HEK293 (cell line): ENCODE data around the gene STX2.

ENCODE experiments used
- KLF10 ChIP-seq: fragments of 450-650 bp; IDR thresholded peaks from 2 replicates; pipeline ENCODE4 v1.5.1; 2018; ENCODE audit warnings: missing biosample characterization, mild to moderate bottlenecking, missing genetic modification characterization
- PRDM10 ChIP-seq: fragments of 450-650 bp; formaldehyde crosslinking; IDR thresholded peaks from 2 replicates; pipeline ENCODE4 v1.5.1; 2016; ENCODE audit warnings: missing biosample characterization, missing genetic modification characterization
- RBAK ChIP-seq: fragments of 450-650 bp; formaldehyde crosslinking; IDR thresholded peaks from 2 replicates; pipeline ENCODE4 v1.5.1; 2016; ENCODE audit warnings: missing biosample characterization, missing genetic modification characterization
- ZBTB17 ChIP-seq: fragments of 450-650 bp; formaldehyde crosslinking; IDR thresholded peaks from 2 replicates; pipeline ENCODE4 v1.5.1; 2016; ENCODE audit warnings: missing biosample characterization, missing genetic modification characterization
- ZBTB8A ChIP-seq: fragments of 450-650 bp; formaldehyde crosslinking; IDR thresholded peaks from 2 replicates; pipeline ENCODE4 v1.5.1; 2016; ENCODE audit warnings: missing biosample characterization, missing genetic modification characterization
- ZNF148 ChIP-seq: fragments of 450-650 bp; formaldehyde crosslinking; IDR thresholded peaks from 2 replicates; pipeline ENCODE4 v1.5.0; 2017; ENCODE audit warnings: missing biosample characterization, missing genetic modification characterization, borderline replicate concordance
- ZNF2 ChIP-seq: fragments of 450-650 bp; formaldehyde crosslinking; IDR thresholded peaks from 2 replicates; pipeline ENCODE4 v1.5.1; 2016; ENCODE audit warnings: missing biosample characterization, missing genetic modification characterization
- ZNF292 ChIP-seq: fragments of 450-650 bp; formaldehyde crosslinking; IDR thresholded peaks from 2 replicates; pipeline ENCODE4 v1.5.1; 2016; ENCODE audit warnings: low read depth, missing biosample characterization, missing genetic modification characterization, borderline replicate concordance
- ZNF398 ChIP-seq: fragments of 450-650 bp; formaldehyde crosslinking; IDR thresholded peaks from 2 replicates; pipeline ENCODE4 v1.5.1; 2017; ENCODE audit warnings: missing biosample characterization, missing genetic modification characterization
- ZNF555 ChIP-seq: fragments of 450-650 bp; formaldehyde crosslinking; conservative IDR thresholded peaks from 2 replicates; pipeline ENCODE4 v1.5.1; 2017; ENCODE audit warnings: missing biosample characterization, mild to moderate bottlenecking, missing genetic modification characterization, inconsistent platforms
- ZNF76 ChIP-seq: fragments of 450-650 bp; formaldehyde crosslinking; IDR thresholded peaks from 2 replicates; pipeline ENCODE4; 2016; ENCODE audit warnings: low read depth, missing biosample characterization, missing genetic modification characterization, borderline replicate concordance
- TF ChIP-seq, protein P1 (sequence below): fragments of 450-650 bp; formaldehyde crosslinking; IDR thresholded peaks from 2 replicates; pipeline ENCODE4 v1.5.1; 2016; ENCODE audit warnings: missing biosample characterization, missing genetic modification characterization, low read depth
- TF ChIP-seq, protein P2 (sequence below): fragments of 450-650 bp; formaldehyde crosslinking; IDR thresholded peaks from 2 replicates; pipeline ENCODE4 v1.5.1; 2016; ENCODE audit warnings: missing biosample characterization, missing genetic modification characterization
- TF ChIP-seq, protein P3 (sequence below): fragments of 450-650 bp; formaldehyde crosslinking; IDR thresholded peaks from 2 replicates; pipeline ENCODE4; 2016; ENCODE audit warnings: missing biosample characterization, missing genetic modification characterization
- TF ChIP-seq, protein P4 (sequence below): fragments of 450-650 bp; formaldehyde crosslinking; conservative IDR thresholded peaks from 2 replicates; pipeline ENCODE4 v1.5.1; 2016; ENCODE audit warnings: low read depth, missing biosample characterization, missing genetic modification characterization

Gene STX2

GRCh38 chr12:130878193-130879185 is 39.4 kb upstream of the STX2 start (continued):
- TF ChIP-seq PRDM10: peak; percentile 88
- TF ChIP-seq ZBTB8A: peak; percentile 45; the same call in 1 of the 2 replicates
- no peak for TF ChIP-seq ZNF2 (tag by site-specific recombination)
- TF ChIP-seq, protein P1, sequence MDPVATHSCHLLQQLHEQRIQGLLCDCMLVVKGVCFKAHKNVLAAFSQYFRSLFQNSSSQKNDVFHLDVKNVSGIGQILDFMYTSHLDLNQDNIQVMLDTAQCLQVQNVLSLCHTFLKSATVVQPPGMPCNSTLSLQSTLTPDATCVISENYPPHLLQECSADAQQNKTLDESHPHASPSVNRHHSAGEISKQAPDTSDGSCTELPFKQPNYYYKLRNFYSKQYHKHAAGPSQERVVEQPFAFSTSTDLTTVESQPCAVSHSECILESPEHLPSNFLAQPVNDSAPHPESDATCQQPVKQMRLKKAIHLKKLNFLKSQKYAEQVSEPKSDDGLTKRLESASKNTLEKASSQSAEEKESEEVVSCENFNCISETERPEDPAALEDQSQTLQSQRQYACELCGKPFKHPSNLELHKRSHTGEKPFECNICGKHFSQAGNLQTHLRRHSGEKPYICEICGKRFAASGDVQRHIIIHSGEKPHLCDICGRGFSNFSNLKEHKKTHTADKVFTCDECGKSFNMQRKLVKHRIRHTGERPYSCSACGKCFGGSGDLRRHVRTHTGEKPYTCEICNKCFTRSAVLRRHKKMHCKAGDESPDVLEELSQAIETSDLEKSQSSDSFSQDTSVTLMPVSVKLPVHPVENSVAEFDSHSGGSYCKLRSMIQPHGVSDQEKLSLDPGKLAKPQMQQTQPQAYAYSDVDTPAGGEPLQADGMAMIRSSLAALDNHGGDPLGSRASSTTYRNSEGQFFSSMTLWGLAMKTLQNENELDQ: no peak
- no peak for TF ChIP-seq RBAK
- TF ChIP-seq ZNF148 (tag by site-specific recombination): no peak
- TF ChIP-seq, protein P2, sequence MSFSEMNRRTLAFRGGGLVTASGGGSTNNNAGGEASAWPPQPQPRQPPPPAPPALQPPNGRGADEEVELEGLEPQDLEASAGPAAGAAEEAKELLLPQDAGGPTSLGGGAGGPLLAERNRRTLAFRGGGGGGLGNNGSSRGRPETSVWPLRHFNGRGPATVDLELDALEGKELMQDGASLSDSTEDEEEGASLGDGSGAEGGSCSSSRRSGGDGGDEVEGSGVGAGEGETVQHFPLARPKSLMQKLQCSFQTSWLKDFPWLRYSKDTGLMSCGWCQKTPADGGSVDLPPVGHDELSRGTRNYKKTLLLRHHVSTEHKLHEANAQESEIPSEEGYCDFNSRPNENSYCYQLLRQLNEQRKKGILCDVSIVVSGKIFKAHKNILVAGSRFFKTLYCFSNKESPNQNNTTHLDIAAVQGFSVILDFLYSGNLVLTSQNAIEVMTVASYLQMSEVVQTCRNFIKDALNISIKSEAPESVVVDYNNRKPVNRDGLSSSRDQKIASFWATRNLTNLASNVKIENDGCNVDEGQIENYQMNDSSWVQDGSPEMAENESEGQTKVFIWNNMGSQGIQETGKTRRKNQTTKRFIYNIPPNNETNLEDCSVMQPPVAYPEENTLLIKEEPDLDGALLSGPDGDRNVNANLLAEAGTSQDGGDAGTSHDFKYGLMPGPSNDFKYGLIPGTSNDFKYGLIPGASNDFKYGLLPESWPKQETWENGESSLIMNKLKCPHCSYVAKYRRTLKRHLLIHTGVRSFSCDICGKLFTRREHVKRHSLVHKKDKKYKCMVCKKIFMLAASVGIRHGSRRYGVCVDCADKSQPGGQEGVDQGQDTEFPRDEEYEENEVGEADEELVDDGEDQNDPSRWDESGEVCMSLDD (tag by site-specific recombination): no peak
- TF ChIP-seq ZBTB17: peak; percentile 92
- TF ChIP-seq ZNF555 (tag by site-specific recombination): no peak
- TF ChIP-seq, protein P3, sequence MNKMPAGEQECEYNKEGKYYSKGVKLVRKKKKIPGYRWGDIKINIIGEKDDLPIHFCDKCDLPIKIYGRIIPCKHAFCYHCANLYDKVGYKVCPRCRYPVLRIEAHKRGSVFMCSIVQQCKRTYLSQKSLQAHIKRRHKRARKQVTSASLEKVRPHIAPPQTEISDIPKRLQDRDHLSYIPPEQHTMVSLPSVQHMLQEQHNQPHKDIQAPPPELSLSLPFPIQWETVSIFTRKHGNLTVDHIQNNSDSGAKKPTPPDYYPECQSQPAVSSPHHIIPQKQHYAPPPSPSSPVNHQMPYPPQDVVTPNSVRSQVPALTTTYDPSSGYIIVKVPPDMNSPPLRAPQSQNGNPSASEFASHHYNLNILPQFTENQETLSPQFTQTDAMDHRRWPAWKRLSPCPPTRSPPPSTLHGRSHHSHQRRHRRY (tag by site-specific recombination): no peak
- TF ChIP-seq, protein P4, sequence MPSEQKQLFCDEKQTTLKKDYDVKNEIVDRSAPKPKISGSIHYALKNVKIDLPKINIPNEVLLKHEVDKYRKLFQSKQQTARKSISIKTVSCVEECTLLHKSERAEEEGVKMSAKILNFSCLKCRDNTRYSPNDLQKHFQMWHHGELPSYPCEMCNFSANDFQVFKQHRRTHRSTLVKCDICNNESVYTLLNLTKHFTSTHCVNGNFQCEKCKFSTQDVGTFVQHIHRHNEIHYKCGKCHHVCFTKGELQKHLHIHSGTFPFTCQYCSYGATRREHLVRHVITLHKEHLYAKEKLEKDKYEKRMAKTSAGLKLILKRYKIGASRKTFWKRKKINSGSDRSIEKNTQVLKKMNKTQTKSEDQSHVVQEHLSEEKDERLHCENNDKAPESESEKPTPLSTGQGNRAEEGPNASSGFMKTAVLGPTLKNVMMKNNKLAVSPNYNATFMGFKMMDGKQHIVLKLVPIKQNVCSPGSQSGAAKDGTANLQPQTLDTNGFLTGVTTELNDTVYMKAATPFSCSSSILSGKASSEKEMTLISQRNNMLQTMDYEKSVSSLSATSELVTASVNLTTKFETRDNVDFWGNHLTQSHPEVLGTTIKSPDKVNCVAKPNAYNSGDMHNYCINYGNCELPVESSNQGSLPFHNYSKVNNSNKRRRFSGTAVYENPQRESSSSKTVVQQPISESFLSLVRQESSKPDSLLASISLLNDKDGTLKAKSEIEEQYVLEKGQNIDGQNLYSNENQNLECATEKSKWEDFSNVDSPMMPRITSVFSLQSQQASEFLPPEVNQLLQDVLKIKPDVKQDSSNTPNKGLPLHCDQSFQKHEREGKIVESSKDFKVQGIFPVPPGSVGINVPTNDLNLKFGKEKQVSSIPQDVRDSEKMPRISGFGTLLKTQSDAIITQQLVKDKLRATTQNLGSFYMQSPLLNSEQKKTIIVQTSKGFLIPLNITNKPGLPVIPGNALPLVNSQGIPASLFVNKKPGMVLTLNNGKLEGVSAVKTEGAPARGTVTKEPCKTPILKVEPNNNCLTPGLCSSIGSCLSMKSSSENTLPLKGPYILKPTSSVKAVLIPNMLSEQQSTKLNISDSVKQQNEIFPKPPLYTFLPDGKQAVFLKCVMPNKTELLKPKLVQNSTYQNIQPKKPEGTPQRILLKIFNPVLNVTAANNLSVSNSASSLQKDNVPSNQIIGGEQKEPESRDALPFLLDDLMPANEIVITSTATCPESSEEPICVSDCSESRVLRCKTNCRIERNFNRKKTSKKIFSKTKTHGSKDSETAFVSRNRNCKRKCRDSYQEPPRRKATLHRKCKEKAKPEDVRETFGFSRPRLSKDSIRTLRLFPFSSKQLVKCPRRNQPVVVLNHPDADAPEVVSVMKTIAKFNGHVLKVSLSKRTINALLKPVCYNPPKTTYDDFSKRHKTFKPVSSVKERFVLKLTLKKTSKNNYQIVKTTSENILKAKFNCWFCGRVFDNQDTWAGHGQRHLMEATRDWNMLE (tag by site-specific recombination): peak; percentile 76
- no peak for TF ChIP-seq KLF10 (tag by site-specific recombination)
- no peak for TF ChIP-seq ZNF76 (tag by site-specific recombination)
- TF ChIP-seq ZNF398 (tag by site-specific recombination): no peak
- 0 out of 2 replicates have a peak, but pooled peaks have one; percentile 32 for TF ChIP-seq ZNF292 (tag by site-specific recombination)
